Measurements from ENCODE around the gene BLTP3B.

BLTP3B gene

GRCh38 chr12:100106861-100107260 is 35.8 kb downstream of the BLTP3B start:
- no peak for DNase-seq

GRCh38 chr12:100105661-100106060 is 37.0 kb downstream of the BLTP3B start:
- no peak for DNase-seq

DNA sequence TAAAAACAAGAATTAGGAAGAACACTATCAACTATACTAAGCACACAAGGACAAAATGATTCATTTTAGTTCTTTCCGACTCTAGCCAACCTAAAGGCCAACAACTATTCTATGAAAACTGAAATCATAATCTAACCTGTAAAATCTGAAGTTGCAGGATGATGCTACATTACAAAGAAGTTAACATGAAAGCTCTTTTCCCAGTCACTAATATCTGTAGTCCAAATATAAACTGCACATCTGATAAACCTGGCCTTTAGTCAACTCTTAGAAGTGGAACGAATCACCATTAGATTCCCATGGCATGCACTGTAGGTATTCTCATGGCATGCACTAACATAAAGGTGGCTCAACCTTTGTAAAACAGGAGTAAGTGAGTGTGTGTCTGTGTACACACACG is 41.7 kb downstream of the BLTP3B start:
- no peak for DNase-seq

Data from activated naive CD4-positive, alpha-beta T cell treated with anti-CD3 and anti-CD28 coated beads, Interleukin-2, amount 50 U/mL, for 16 hours (primary cell).